ENCODE measurements around the gene TTN.

The TTN gene

DNA sequence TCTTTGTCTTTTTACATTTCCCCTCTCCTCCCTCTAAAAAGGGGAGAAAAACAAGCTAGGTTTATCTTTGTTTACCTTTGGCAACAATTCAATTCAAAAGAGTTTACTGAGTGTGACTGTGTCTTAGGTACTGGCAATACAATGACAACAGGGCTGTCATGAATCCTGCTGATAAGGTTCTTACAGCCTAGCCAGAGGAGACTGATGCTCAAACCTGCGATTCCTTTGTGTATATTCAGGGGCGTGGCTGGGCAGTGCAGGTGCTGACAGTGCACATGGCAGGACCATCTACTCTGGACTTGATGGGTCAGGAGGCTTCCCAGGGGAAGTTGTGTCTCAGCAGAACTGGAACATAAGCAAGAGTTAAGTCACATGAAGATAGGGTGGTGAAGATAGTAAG is 23.2 kb upstream of the TTN start:
- Mint-ChIP-seq H3K9me3 (peaks cover 9% of the 10 kb centered on the region), H3K27ac (no peak overlapping the region), H3K4me1 (peaks cover 20% of the 10 kb centered on the region), H3K27me3 (ENCODE audit: low read depth) (no peaks in the 10 kb centered on the region), H3K36me3 (ENCODE audit: low read depth) (peaks cover 7% of the 10 kb centered on the region), H3K4me3 (no peak overlapping the region)
- TF ChIP-seq, protein P1, sequence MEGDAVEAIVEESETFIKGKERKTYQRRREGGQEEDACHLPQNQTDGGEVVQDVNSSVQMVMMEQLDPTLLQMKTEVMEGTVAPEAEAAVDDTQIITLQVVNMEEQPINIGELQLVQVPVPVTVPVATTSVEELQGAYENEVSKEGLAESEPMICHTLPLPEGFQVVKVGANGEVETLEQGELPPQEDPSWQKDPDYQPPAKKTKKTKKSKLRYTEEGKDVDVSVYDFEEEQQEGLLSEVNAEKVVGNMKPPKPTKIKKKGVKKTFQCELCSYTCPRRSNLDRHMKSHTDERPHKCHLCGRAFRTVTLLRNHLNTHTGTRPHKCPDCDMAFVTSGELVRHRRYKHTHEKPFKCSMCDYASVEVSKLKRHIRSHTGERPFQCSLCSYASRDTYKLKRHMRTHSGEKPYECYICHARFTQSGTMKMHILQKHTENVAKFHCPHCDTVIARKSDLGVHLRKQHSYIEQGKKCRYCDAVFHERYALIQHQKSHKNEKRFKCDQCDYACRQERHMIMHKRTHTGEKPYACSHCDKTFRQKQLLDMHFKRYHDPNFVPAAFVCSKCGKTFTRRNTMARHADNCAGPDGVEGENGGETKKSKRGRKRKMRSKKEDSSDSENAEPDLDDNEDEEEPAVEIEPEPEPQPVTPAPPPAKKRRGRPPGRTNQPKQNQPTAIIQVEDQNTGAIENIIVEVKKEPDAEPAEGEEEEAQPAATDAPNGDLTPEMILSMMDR (IDR thresholded peaks at IDR 0.05; ENCODE audit: unreplicated experiment in 3 of 3), result no peak

DNA sequence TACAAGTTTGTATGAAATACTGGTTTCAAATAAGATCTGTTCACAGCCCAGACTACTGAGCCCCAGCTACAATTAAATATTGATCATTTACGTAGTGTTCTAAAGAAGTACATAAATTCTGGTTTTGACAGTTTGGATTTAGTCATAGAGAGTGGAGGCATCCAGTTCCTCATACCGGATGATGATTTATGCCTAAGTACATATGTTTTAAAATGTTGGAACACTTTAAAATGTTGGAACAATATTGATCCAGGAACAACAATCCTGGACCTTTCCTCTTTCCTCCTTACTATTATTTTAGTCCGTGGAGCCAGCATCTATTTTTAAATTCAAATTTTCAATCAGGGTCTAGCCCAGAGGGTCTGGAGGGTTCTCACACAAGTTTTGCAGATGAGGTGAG is 22.8 kb upstream of the TTN start:
- TF ChIP-seq, protein P1 (IDR thresholded peaks at IDR 0.05; ENCODE audit: unreplicated experiment in 3 of 3), result no peak
- Mint-ChIP-seq H3K4me1 (peaks cover 20% of the 10 kb centered on the region), H3K36me3 (ENCODE audit: low read depth) (peaks cover 7% of the 10 kb centered on the region), H3K4me3 (no peak overlapping the region), H3K27me3 (ENCODE audit: low read depth) (no peaks in the 10 kb centered on the region), H3K9me3 (peaks cover 9% of the 10 kb centered on the region), H3K27ac (no peak overlapping the region)

DNA sequence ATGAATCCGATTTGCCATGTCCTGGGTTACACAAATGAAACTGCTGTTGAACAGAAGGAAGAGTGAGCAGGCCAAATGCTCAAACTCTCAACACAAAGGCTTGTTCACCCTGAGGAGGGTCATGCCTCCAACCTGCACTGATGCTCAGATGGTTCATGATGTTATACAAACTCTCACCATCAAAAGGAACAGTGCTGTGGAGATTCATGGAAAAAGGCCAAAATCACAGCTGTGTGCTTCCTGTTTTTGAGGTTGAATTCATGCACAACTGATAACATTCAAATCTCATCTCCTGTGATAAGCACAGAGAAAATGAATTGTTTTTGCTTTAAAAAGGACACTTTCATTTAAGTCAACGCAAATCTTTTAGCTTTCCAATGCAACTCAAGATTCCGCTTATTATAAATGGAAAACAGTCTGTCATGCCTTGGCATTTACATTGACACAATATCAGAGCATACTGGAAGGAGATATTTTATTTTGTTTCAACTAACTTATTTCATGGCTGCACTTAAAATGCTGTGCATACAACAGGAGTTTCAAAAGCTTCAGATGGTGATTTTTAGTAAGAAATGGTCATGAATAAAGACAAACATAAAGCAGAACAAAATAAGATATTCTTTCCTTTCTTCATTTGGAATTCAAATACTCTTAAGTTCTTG is 22.2 kb upstream of the TTN start:
- H3K36me3 Mint-ChIP-seq (ENCODE audit: low read depth), result peaks cover 7% of the 10 kb centered on the region
- H3K9me3 Mint-ChIP-seq, result peaks cover 9% of the 10 kb centered on the region
- no peaks in the 10 kb centered on the region for H3K27me3 Mint-ChIP-seq (ENCODE audit: low read depth)
- no peak overlapping the region for H3K4me3 Mint-ChIP-seq
- peak overlapping the region in 2 of 3 experiments; percentile 44 to 52 for H3K27ac Mint-ChIP-seq
- H3K4me1 Mint-ChIP-seq, result peaks cover 20% of the 10 kb centered on the region
- TF ChIP-seq, protein P1 (IDR thresholded peaks at IDR 0.05; ENCODE audit: unreplicated experiment in 3 of 3), result no peak

DNA sequence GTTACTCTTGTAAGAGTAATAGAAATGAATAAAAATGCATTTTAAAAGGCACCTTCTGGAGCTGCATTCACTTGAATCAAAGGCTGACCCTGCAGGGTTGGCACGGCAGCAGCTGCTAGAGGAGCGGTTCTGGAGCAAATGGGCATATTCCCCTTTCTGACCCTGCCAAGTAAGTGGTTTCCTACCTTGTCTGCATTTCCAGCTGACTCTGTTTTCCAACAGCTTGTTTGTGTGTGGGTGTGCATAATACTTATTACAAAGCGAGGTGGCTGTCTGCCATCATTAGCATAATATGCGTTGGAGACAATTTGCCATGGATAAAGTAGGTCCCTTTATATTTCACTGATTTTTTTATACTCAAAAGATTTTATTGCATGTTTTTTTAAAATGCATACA is 21.3 kb upstream of the TTN start:
- H3K9me3 Mint-ChIP-seq, result peaks cover 9% of the 10 kb centered on the region
- H3K36me3 Mint-ChIP-seq (ENCODE audit: low read depth), result peaks cover 7% of the 10 kb centered on the region
- no peak overlapping the region for H3K4me3 Mint-ChIP-seq
- H3K27ac Mint-ChIP-seq, result peak overlapping the region in 2 of 3 experiments; percentile 28 to 52
- TF ChIP-seq, protein P1 (IDR thresholded peaks at IDR 0.05; ENCODE audit: unreplicated experiment in 3 of 3), result no peak
- H3K27me3 Mint-ChIP-seq (ENCODE audit: low read depth), result no peaks in the 10 kb centered on the region
- peaks cover 20% of the 10 kb centered on the region for H3K4me1 Mint-ChIP-seq

DNA sequence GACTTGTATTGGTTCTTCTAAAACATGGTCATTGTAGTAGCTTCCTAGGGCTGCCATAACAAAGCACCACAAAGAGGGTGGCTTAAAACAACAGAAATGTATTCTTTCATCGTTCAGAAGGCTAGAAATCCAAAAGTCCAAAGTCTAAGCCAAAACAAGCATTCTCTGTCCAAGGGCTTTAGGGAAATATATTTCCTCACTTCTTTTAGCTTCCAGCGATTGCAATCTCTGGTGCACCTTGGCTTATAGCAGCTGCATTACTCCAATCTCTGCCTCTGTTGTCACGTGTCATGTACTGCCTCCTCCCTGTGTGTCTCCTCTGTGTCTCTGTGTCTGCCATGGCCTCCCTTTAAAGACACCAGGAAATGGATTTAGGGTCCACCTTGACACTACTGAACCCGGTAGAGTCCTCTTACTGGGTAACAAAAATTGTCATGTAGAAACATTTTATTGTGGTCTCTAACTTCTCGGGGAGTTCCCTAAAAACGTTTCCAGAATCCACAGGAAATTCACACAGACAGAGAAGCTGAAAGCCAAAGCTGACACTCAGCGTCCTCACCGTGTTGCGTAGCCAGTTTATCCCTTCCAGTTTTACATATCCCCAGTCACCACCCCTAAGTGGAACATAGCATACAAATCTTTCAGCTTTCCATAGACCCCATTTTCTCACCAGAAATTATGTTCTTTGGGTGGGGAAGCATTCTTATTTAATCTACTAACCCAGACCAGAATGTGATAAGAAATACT is 20.7 kb upstream of the TTN start:
- Mint-ChIP-seq H3K4me3 (no peak overlapping the region), H3K36me3 (ENCODE audit: low read depth) (peaks cover 7% of the 10 kb centered on the region)

More for the DNA sequence above, 20.7 kb upstream of the TTN start:
- TF ChIP-seq, protein P1 (IDR thresholded peaks at IDR 0.05; ENCODE audit: unreplicated experiment in 3 of 3), result no peak
- Mint-ChIP-seq H3K27me3 (ENCODE audit: low read depth) (no peaks in the 10 kb centered on the region), H3K27ac (peak overlapping the region in 2 of 3 experiments; percentile 28 to 52), H3K4me1 (peaks cover 20% of the 10 kb centered on the region), H3K9me3 (peaks cover 9% of the 10 kb centered on the region)
